Skeletal muscle satellite cell (primary cell): ENCODE data around the gene NDST1.

Experiments
- H3K27me3 ChIP-seq: 2 replicates; pipeline ENCODE4 v1.7.0; 2013; ENCODE audit warnings: low read length; ENCODE audit not compliant: control insufficient read depth, insufficient read depth
- H3K36me3 ChIP-seq: 2 replicates; pipeline ENCODE4 v1.7.0; 2013; ENCODE audit warnings: mild to moderate bottlenecking, control low read depth, low read length; ENCODE audit not compliant: insufficient read depth
- H3K4me1 ChIP-seq: 2 replicates; pipeline ENCODE4 v1.7.0; 2013; ENCODE audit warnings: low read length; ENCODE audit not compliant: control insufficient read depth, insufficient read depth
- H3K4me2 ChIP-seq: 2 replicates; pipeline ENCODE4 v1.7.0; 2013; ENCODE audit warnings: mild to moderate bottlenecking, low read length
- H3K4me3 ChIP-seq: 2 replicates; pipeline ENCODE4 v1.7.0; 2013; ENCODE audit warnings: low read length
- H3K9ac ChIP-seq: 2 replicates; pipeline ENCODE4 v1.7.0; 2013; ENCODE audit warnings: mild to moderate bottlenecking, low read depth, low read length, moderate library complexity
- H3K9me3 ChIP-seq: replicated peaks from 2 replicates; pipeline ENCODE4 v1.7.0; 2013; ENCODE audit warnings: mild to moderate bottlenecking, control low read depth, low read length

The NDST1 gene

DNA sequence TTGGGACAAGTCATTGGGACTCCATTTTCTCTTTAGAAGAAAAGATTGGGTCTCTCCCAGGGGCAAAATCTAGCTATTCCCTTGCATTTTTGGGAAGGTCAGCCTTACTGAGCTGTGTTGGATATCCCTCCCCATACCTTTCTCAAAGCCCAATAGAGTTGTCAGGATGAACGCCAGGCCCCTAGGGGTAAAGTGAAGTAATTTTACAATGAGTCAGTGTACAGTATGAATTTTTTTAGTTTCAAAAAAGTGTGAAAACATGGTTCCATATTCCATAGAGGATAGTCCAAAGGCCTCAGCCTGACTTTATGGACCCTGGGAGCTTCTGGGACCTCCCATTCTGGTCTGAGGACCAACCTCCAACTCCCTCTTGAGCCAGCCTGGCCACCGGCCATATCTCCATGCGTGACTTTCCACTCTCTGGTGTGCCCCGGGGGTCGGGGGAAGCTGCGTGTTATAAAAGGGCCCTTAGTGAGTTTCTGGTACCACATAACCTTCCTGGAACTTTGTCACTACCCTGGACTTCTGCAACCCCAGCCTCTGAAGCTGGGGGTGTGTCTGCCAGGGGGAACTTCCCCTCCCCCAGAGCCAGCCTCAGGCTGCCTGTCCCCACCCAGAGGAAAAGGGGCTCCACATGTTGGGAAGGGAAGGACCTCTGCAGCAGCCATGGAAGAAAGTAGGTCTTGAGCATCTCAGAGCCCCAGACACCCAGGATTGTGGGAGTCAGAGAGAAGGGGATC, 80.1 kb downstream of the NDST1 start:
- no peaks in the 10 kb centered on the region for H3K36me3 ChIP-seq

GRCh38 chr5:150588596-150588890, 80.6 kb downstream of the NDST1 start:
- Histone ChIP-seq H3K36me3 (no peaks in the 10 kb centered on the region), H3K9ac (no peak overlapping the region), H3K9me3 (no peaks in the 10 kb centered on the region), H3K4me3 (no peak overlapping the region), H3K27me3 (peaks cover 41% of the 10 kb centered on the region), H3K4me2 (no peak overlapping the region), H3K4me1 (peaks cover 9% of the 10 kb centered on the region)

More for the DNA sequence above, 80.1 kb downstream of the NDST1 start:
- Histone ChIP-seq H3K9ac (no peak overlapping the region), H3K9me3 (no peaks in the 10 kb centered on the region), H3K4me2 (no peak overlapping the region), H3K4me3 (no peak overlapping the region), H3K4me1 (peaks cover 9% of the 10 kb centered on the region), H3K27me3 (peaks cover 46% of the 10 kb centered on the region)

- H3K36me3 ChIP-seq = no peaks in the 10 kb centered on the region
- H3K4me1 ChIP-seq = peaks cover 9% of the 10 kb centered on the region
- H3K27me3 ChIP-seq = peaks cover 39% of the 10 kb centered on the region
- no peak overlapping the region for H3K4me2 ChIP-seq
- H3K9me3 ChIP-seq = no peaks in the 10 kb centered on the region
- no peak overlapping the region for H3K4me3 ChIP-seq
- no peak overlapping the region for H3K9ac ChIP-seq
These were observed 82.1 kb downstream of the NDST1 start for GRCh38 chr5:150589862-150590601.

DNA sequence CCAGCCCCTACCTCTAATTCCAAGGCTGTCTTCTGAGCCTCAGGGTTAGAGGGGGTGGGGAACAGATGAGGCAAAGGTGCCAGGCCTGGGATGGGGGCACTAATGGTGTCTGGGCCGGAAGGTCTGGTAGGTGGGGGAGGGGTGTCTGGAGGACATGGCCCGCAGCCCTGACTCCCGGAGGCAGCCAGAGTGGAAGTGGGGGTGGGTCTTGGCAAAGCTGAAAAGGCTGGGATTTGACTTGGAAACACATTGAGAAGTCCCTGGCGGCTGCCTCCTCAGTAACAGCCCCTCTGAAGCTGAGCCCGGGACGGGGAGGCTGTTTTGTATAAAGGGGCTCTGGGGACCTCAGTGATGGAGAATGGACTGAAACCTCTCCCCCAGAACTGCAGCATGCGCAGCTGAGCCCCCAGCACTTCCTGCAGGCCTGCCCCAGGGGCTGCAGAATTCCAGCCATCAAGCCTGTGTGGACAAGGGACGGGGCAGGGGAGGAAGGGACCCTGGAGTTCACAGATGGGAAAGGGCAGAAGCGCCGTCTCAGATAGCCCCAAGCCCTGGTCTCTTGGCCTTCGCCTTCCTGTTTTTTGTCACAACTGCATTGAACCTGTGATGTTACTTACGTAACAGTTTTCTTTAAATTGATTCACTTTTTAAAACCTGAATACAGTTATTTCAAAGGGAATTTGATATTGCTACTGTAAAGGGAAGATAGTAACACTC, 83.2 kb downstream of the NDST1 start:
- H3K9ac ChIP-seq = no peak overlapping the region
- H3K27me3 ChIP-seq = peaks cover 29% of the 10 kb centered on the region
- no peaks in the 10 kb centered on the region for H3K36me3 ChIP-seq
- H3K4me2 ChIP-seq = no peak overlapping the region
- H3K4me1 ChIP-seq = peaks cover 9% of the 10 kb centered on the region
- H3K4me3 ChIP-seq = no peak overlapping the region
- no peaks in the 10 kb centered on the region for H3K9me3 ChIP-seq

DNA sequence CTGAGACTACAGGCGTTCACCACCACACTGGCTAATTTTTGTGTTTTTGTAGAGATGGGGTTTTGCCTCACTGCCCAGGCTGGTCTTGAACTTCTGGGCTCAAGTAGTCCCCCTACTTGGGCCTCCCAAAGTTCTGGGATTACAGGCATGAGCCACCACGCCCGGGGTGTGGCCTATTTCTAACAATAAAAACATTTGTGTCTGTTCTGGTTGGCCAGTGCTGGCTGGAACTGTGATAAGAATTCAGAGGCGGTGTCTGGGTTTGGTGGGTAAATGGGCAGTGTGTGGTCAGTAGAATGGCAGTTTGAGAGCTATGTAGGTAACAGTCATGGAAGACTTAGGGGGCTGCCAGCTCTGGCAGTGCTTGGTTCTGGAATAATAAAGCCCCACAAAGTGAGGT, 85.7 kb downstream of the NDST1 start:
- H3K27me3 ChIP-seq = peaks cover 13% of the 10 kb centered on the region
- H3K9me3 ChIP-seq = no peaks in the 10 kb centered on the region
- H3K4me3 ChIP-seq = no peak overlapping the region
- H3K9ac ChIP-seq = no peak overlapping the region
- no peaks in the 10 kb centered on the region for H3K36me3 ChIP-seq
- peaks cover 9% of the 10 kb centered on the region for H3K4me1 ChIP-seq
- no peak overlapping the region for H3K4me2 ChIP-seq

- H3K4me1 ChIP-seq = peaks cover 9% of the 10 kb centered on the region
- no peak overlapping the region for H3K9ac ChIP-seq
- H3K27me3 ChIP-seq = peaks cover 13% of the 10 kb centered on the region
- no peaks in the 10 kb centered on the region for H3K36me3 ChIP-seq
- no peak overlapping the region for H3K4me3 ChIP-seq
- no peak overlapping the region for H3K4me2 ChIP-seq
- no peaks in the 10 kb centered on the region for H3K9me3 ChIP-seq
These were observed 86.1 kb downstream of the NDST1 start for GRCh38 chr5:150593996-150594395.

DNA sequence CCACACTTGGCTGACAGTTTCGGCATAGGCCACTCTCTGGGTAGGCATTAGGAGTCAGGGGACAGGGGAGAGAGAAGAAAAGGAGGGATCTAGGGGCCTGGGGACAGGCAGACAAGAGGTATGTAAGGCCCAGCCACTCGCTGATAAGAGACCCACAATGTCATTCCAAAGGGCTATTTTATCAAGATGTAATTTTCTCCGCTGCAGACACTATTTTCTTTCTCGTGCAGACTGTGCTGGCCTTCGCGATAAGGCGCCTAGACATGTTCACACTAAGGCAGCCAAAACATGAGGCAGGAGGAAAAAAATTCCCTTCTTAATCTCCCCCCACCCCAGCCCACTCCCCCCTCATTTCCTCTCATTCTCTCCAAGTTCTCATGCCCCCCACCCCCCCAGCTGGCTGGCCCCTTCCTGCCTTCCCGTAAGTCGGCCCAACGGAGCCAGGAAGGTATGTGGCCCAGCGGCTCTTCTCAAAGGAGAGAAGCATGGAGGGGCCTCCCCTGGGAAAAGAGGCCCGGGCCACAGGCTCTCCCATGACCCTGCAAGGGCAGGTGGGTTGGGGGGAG, 87.6 kb downstream of the NDST1 start:
- Histone ChIP-seq H3K27me3 (peaks cover 11% of the 10 kb centered on the region), H3K4me3 (no peak overlapping the region), H3K9me3 (no peaks in the 10 kb centered on the region), H3K4me1 (peaks cover 10% of the 10 kb centered on the region), H3K4me2 (no peak overlapping the region), H3K9ac (no peak overlapping the region), H3K36me3 (no peaks in the 10 kb centered on the region)

DNA sequence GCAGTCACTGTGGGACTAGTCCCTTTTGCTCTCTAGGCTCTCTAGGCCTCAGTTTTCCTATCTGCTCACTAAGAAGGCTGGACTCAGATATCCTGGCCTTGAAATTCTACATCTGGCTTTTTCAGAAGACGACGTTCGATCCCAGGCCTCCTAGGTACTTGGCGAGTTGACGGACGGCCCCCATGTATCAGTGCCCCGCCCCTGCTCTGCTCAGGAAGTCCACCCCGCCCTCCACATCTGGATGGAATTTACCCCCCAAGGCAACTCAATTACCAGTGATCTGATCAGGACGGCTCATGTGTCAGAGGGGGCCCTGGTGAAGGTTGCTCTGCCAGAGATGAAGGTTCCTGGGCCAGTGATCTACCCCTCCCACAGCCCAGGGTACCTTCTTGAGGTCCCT, 88.4 kb downstream of the NDST1 start:
- Histone ChIP-seq H3K9me3 (no peaks in the 10 kb centered on the region), H3K27me3 (peaks cover 4% of the 10 kb centered on the region), H3K9ac (no peak overlapping the region), H3K4me3 (no peak overlapping the region), H3K4me2 (no peak overlapping the region), H3K4me1 (peaks cover 16% of the 10 kb centered on the region), H3K36me3 (no peaks in the 10 kb centered on the region)

DNA sequence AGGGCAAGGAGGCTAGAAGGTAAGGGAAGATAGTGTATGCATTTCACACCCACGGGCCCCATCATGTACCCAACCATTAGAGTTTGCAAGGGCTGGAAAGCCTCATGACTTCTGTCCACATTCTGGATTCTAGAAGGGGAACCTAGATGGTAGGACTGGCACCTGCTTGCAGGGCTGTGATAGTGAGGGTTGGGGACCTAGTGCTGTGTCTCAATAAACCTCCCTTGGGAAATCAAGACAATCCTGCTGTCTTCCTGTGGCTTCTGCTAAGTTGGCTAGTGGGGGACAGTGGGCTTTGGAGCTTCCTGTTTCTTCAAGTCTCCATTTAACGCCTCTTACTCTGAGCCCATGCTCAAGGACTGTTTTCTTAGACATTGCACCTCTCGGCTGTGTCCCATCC, 88.9 kb downstream of the NDST1 start:
- Histone ChIP-seq H3K27me3 (peaks cover 3% of the 10 kb centered on the region), H3K36me3 (no peaks in the 10 kb centered on the region), H3K9me3 (no peaks in the 10 kb centered on the region), H3K4me2 (no peak overlapping the region), H3K4me1 (peaks cover 18% of the 10 kb centered on the region), H3K4me3 (no peak overlapping the region), H3K9ac (no peak overlapping the region)

DNA sequence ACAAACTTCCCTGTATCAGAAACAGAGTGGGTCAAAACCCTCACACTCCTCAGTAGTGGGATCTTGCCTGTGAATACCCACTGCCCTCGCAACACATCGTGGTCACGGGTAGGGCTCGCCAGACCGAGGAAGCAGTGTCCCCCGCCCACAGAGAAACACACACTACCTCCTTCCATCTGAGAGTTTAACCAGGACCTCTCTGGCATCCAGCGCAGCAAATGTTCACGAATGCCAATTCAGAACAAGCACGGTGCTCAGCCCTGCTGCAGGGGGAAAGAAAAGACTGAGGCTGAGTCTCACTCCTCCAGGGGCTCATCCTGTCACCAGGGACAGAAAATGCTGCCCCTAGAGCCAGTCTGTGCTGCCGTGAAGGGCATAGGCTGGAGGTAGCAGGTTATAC, 90.1 kb downstream of the NDST1 start:
- no peaks in the 10 kb centered on the region for H3K9me3 ChIP-seq
- H3K9ac ChIP-seq = no peak overlapping the region
- no peak overlapping the region for H3K4me2 ChIP-seq
- H3K4me1 ChIP-seq = peaks cover 18% of the 10 kb centered on the region
- no peaks in the 10 kb centered on the region for H3K27me3 ChIP-seq
- no peaks in the 10 kb centered on the region for H3K36me3 ChIP-seq
- H3K4me3 ChIP-seq = no peak overlapping the region

GRCh38 chr5:150598821-150599273, 90.9 kb downstream of the NDST1 start:
- H3K4me1 ChIP-seq = peaks cover 18% of the 10 kb centered on the region
- no peaks in the 10 kb centered on the region for H3K36me3 ChIP-seq
- no peak overlapping the region for H3K9ac ChIP-seq
- H3K9me3 ChIP-seq = no peaks in the 10 kb centered on the region
- H3K4me2 ChIP-seq = no peak overlapping the region
- H3K27me3 ChIP-seq = no peaks in the 10 kb centered on the region
- no peak overlapping the region for H3K4me3 ChIP-seq
